HG03196 (cell line): Measurements from ENCODE around the gene FAM83E.
"Not testable (repeated sequence)": the region's sequence is repeated elsewhere in the genome, so short reads cannot be mapped to it uniquely, and the experiment has no call there.

Experiments used
- ATAC-seq: cut with Tn5 transposase; IDR thresholded peaks from one replicate; pipeline ENCODE4 v1.9.1; 2021; ENCODE audit not compliant: unreplicated experiment

The FAM83E gene

DNA sequence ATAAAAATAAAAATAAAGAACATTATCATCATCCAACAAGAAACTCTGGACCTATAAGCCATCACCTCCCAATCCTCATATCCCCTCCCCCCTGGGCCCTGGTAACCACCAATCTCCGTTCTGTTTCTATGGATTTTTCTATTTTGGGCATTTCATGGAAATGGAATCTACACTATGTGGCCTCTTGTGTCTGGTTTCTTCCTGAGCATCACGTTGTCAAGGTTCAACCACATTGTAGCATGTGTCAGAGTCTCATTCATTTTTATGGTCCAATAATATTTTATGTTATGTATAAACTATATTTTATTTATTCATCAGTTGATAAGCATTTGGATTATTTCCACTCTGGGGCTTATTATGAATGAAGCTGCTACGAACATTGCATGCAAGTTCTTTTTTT, 36.0 kb downstream of the FAM83E start:
- ATAC-seq, result no peak

DNA sequence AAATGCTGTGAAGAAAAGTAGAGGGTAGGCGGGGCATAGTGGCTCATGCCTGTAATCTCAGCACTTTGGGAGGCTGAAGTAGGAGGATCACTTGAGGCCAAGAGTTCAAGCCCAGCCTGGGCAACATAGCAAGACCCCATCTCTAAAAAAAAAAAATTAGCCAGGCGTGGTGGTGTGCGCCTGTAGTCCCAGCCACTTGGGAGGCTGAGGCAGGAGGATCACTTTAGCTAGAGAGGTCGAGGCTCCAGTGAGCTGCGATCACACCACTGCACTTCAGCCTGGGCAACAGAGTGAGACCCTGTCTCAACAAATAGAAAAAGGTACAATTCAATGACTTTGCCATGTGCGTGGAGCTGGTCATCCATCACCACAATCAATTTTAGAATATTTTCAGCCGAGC, 37.0 kb downstream of the FAM83E start:
- ATAC-seq, result not testable (repeated sequence)

DNA sequence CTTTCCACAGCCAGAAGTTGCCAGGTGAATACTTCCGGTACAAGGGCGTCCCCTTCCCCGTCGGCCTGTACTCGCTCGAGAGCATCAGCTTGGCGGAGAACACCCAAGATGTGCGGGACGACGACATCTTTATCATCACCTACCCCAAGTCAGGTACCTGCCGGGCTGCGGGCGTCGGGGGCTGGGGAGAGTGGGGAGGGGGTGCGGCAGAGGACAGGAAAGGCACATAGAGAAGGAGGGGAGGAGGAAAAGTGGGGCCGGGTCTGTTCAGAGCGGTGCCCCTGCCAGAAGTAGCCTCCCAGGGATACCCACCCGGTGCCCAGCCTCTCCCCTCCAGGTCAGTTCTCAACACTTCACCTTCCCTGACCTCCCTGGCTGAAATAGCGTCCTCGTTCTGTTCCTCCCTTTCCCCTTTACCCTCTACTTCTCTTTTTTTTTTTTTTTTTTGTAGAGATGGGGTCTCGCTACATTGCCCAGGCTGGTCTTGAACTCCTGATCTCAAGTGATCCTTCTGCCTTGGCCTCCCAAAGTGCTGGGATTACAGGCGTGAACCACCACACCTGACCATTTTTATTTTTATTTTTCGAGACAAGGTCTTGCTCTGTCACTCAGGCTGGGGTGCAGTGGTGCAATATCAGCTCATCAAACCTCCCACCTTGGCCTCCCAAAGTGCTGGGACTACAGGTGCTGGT, 38.8 kb downstream of the FAM83E start:
- ATAC-seq, result no peak

DNA sequence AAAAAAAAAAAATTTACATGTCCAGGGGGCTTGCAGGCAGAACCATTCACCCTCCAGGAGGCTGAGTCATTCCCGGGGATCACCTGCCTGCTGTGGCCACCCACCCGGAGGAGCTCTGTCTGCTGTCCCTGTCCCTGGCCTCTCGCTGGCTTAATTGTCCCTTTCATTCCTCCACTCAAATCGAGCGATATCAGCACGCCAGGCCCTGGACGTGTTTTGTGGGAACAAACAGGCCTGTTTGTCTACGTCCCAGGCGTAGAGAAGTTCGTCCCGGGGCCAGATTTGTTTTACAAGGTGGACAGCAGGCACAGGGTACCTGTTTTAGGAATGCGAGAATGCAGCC, 41.7 kb downstream of the FAM83E start:
- ATAC-seq, result no peak

DNA sequence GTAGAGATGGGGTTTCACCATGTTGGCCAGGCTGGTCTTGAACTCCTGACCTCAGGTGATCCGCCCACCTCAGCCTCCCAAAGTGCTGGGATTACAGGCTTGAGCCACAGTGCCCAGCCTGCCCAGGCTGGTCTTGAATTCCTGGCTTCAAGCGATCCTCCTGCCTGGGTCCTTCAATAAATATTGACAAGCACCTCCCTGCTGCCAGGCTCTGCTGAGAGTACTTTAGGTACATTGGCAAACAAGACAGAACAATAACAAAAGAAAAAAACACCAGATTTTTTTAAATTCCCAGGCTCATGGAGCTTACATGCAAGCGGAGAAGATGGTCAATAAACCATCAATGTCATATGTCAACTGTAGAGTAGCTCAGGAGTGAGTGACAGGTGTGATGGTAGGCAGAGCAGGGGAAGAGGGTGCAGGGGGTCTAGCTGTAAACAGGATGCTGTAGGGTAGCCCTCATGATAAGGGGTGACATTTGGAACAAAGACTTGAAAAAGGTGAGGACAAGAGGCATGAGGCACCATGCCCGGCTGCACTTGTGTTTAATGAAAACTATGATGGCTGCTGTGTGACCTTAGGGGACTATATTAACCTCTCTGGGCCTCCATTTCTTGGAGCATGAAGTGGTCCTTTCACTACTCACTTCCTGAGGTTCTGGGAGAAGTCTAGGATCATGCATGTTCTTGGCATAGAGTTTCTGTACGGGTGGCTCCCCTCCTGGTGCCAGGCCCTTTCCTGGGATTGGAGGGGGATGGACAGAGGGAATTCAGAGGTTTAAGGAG, 43.3 kb downstream of the FAM83E start:
- no peak for ATAC-seq

DNA sequence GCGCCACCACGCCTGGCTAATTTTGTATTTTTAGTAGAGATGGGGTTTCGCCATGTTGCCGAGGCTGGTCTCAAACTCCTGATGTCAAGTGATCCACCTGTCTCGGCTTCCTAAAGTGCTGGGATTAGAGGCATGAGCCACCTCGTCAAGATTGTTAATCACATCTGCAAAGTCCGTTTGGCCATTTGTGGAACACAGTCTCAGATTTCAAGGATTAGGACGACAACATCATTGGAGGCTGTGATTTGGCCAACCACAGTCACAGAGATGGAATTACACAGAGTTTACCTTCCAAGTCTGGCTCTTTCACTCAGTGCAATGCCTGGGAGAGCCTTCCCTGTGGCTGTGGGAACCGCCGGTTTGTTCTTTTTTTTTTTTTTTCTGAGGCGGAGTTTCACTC, 45.1 kb downstream of the FAM83E start:
- no peak for ATAC-seq

DNA sequence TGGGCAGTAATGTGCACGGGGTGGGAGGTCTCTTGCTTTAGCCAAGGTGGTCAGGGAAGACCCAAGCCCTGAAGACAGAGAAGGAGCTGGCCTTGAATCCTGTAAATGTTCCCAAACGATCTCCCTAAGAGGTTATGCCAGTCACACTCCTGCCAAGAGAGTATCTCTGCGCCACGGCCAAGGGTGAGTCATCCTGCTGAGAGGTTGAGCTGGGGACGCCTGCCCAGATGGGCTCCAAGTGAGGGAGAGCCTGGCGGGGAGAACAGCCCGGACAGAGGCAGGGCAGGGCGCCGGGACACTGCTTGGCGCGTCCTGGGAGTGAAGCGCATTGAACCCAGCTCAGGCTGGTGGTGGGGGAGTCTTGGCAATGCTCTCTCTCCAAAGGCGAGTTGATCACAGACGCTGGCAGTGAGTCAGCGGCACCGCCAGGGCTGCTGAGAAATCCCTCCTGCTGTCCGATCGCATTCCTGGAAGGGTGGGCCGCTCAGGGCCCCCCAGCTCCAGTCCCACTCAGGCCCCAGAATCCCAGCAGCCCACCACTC, 46.5 kb downstream of the FAM83E start:
- ATAC-seq, result no peak

DNA sequence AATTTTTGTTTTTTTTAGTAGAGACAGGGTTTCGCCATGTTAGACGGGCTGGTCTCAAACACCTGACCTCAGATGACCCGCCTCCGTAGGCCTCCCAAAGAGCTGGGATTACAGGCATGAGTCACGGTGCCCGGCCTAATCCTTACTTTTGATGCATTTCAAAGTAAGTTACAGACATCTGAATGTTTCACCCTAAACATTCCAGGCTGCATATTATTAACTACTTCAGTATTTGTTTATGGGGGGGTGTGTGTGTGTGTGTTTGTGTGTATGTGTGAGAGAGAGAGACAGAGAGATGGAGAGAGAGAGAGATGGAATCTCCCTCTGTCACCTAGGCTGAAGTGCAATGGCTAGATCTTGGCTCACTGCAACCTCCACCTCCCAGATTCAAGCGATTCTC, 49.8 kb downstream of the FAM83E start:
- no peak for ATAC-seq
